ENCODE results near the gene ORAI1. TPM values are rescaled to one million over a fixed set of nuclear protein-coding genes. Genes with fewer than 3 reads are reported as not detected.
"Not testable (repeated sequence)": the region's sequence is repeated elsewhere in the genome, so short reads cannot be mapped to it uniquely, and the experiment has no call there.

ORAI1 gene
- total and polyA plus RNA-seq, 2 donors = 5.9 to 31.3 TPM

- WGBS = 87% methylated on average over 5 of the region's 5 CpGs
- Histone ChIP-seq H3K4me3 (ENCODE audit: low read depth, low read length) (no peak overlapping the region), H3K36me3 (ENCODE audit: insufficient read depth) (no peaks in the 10 kb centered on the region), H3K4me1 (ENCODE audit: insufficient read depth) (no peaks in the 10 kb centered on the region), H3K27ac (ENCODE audit: low read depth) (no peak overlapping the region)
- DNase-seq (ENCODE audit: extremely low spot score) = no peak
These were observed 7.6 kb upstream of the ORAI1 start for GRCh38 chr12:121618659-121619233.

- no peak overlapping the region for H3K4me3 ChIP-seq (ENCODE audit: low read depth, low read length)
- WGBS = 78% methylated on average over 8 of the region's 8 CpGs
- H3K36me3 ChIP-seq (ENCODE audit: insufficient read depth) = no peaks in the 10 kb centered on the region
- H3K4me1 ChIP-seq (ENCODE audit: insufficient read depth) = no peaks in the 10 kb centered on the region
- H3K27ac ChIP-seq (ENCODE audit: low read depth) = no peak overlapping the region
- DNase-seq (ENCODE audit: extremely low spot score) = no peak
These were observed 5.9 kb upstream of the ORAI1 start for GRCh38 chr12:121620333-121620891.

DNA sequence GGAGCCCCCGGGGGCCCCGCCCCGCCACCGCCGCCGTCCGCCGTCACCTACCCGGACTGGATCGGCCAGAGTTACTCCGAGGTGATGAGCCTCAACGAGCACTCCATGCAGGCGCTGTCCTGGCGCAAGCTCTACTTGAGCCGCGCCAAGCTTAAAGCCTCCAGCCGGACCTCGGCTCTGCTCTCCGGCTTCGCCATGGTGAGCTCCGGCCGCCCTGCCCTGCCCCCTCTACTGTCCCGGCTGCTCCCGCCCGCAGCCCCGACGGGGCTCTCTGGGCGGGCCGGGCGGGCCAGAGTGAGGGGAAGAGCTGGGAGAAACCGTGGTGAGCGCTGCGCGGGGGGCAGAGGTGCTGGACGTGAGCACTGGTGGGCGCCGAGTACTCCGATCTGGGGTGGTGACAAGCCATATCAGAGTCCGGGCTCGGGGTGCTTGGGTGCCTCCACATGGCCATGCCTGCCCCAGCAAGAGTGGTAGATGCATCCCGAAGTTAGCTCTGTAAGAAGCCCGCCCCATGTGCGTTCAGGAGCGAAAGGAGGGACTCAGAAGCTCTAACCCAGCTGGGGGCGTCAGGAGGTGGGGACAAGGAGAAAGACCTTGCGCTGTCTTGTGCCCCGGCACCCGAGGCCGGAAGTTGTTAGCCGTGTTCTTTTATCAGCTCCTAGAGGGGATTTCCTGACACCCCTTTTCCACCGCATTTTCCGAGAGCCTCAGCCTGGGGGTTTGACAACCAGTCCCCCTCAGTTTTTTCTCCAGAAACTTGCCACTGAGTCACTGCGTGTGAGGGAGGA lies 717 bp downstream of the ORAI1 start:
- H3K36me3 ChIP-seq (ENCODE audit: insufficient read depth) = no peaks in the 10 kb centered on the region
- H3K27ac ChIP-seq (ENCODE audit: low read depth) = peak overlapping the region; percentile 73
- DNase-seq (ENCODE audit: extremely low spot score) = peak; percentile 23
- H3K4me1 ChIP-seq (ENCODE audit: insufficient read depth) = no peaks in the 10 kb centered on the region
- peak overlapping the region; percentile 65 for H3K4me3 ChIP-seq (ENCODE audit: low read depth, low read length)
- WGBS = under 1% methylated on average over 53 of the region's 53 CpGs

- Histone ChIP-seq H3K36me3 (ENCODE audit: insufficient read depth) (no peaks in the 10 kb centered on the region), H3K4me1 (ENCODE audit: insufficient read depth) (no peaks in the 10 kb centered on the region), H3K4me3 (ENCODE audit: low read depth, low read length) (peak overlapping the region; percentile 65), H3K27ac (ENCODE audit: low read depth) (no peak overlapping the region)
- 52% methylated on average over 8 of the region's 8 CpGs for WGBS
- no peak for DNase-seq (ENCODE audit: extremely low spot score)
These were observed 1.7 kb downstream of the ORAI1 start for GRCh38 chr12:121628037-121628436.

GRCh38 chr12:121628536-121628935 lies 2.2 kb downstream of the ORAI1 start:
- Histone ChIP-seq H3K36me3 (ENCODE audit: insufficient read depth) (no peaks in the 10 kb centered on the region), H3K27ac (ENCODE audit: low read depth) (no peak overlapping the region), H3K4me1 (ENCODE audit: insufficient read depth) (no peaks in the 10 kb centered on the region), H3K4me3 (ENCODE audit: low read depth, low read length) (no peak overlapping the region)
- DNase-seq (ENCODE audit: extremely low spot score) = no peak
- 79% methylated on average over 5 of the region's 5 CpGs for WGBS

GRCh38 chr12:121630791-121631355 lies 4.5 kb downstream of the ORAI1 start:
- H3K27ac ChIP-seq (ENCODE audit: low read depth) = no peak overlapping the region
- no peaks in the 10 kb centered on the region for H3K36me3 ChIP-seq (ENCODE audit: insufficient read depth)
- H3K4me1 ChIP-seq (ENCODE audit: insufficient read depth) = no peaks in the 10 kb centered on the region
- no peak overlapping the region for H3K4me3 ChIP-seq (ENCODE audit: low read depth, low read length)
- 86% methylated on average over 7 of the region's 7 CpGs for WGBS
- DNase-seq (ENCODE audit: extremely low spot score) = no peak

DNA sequence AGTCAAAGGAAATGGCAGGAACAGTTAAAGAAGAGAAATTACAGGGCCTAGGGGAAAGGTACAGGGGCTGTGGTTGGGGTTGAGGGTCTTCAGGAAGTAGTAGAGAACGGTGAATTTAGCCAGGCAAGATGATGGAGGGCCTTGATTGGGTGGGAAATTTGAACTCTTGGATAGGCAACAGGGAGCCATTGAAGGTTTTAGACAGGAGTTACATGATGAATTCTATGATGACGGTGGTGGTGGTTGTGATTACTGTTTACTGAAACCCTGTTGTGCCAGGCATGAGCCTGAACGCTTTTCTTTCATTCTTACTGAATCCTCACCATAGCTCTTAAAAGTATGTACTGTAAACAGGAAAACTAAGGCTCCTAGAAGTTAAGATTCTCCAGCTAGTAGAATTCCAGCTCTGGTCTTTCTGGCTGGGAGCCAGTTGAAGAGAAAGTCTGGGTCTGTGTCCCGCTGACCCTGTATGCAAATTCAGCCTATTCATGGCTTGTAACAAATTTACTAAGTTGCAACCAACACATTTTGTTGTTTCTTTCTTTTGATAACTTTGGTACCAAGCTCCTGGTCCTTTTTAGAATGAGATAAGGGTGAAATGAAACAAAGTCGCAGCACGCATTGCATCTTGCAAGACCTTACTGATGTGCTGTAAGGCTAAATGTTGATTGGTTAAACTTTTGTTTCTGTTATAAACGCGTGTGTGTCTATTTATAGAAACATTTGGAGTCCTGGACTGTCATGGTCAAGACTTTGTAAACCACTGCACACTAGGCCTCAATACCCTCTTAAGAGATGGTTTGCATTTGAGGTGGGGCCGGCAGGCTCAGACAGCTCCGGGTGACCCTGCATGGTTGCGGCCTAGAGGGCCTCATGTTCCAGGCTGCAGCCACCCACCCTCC lies 6.0 kb downstream of the ORAI1 start:
- WGBS = 40% methylated on average over 11 of the region's 11 CpGs
- no peak for DNase-seq (ENCODE audit: extremely low spot score)
- Histone ChIP-seq H3K36me3 (ENCODE audit: insufficient read depth) (no peaks in the 10 kb centered on the region), H3K4me3 (ENCODE audit: low read depth, low read length) (no peak overlapping the region), H3K4me1 (ENCODE audit: insufficient read depth) (peaks cover 2% of the 10 kb centered on the region), H3K27ac (ENCODE audit: low read depth) (peak overlapping the region; percentile 59)

GRCh38 chr12:121633833-121634196 lies 7.5 kb downstream of the ORAI1 start:
- 96% methylated on average over 5 of the region's 11 CpGs for WGBS
- H3K27ac ChIP-seq (ENCODE audit: low read depth); H3K36me3 ChIP-seq (ENCODE audit: insufficient read depth); H3K4me1 ChIP-seq (ENCODE audit: insufficient read depth); H3K4me3 ChIP-seq (ENCODE audit: low read depth, low read length); DNase-seq (ENCODE audit: extremely low spot score): not testable (repeated sequence)

DNA sequence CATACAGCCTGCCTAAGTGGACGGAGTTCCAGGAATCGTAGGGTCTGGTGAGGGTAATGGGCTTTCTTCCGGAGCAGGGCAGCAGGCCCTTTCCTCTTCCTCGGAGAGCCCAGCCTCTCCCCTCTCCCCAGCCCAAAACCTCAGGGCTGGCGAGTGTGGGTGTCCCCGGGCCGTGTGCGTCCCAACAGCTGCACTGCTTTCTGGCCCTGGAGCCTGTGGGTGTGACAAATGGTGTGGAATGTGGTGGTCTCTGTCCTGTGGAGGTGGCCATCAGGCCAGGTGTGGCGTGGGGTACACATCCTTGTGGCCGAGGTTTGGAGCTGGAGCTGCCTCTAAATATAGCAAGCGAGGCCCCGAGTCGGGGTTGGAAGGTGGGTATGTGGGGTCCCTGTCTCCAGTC lies 8.5 kb downstream of the ORAI1 start:
- 81% methylated on average over 13 of the region's 13 CpGs for WGBS
- Histone ChIP-seq H3K27ac (ENCODE audit: low read depth) (no peak overlapping the region), H3K4me3 (ENCODE audit: low read depth, low read length) (no peak overlapping the region), H3K36me3 (ENCODE audit: insufficient read depth) (no peaks in the 10 kb centered on the region), H3K4me1 (ENCODE audit: insufficient read depth) (peaks cover 2% of the 10 kb centered on the region)
- DNase-seq (ENCODE audit: extremely low spot score) = no peak

DNA sequence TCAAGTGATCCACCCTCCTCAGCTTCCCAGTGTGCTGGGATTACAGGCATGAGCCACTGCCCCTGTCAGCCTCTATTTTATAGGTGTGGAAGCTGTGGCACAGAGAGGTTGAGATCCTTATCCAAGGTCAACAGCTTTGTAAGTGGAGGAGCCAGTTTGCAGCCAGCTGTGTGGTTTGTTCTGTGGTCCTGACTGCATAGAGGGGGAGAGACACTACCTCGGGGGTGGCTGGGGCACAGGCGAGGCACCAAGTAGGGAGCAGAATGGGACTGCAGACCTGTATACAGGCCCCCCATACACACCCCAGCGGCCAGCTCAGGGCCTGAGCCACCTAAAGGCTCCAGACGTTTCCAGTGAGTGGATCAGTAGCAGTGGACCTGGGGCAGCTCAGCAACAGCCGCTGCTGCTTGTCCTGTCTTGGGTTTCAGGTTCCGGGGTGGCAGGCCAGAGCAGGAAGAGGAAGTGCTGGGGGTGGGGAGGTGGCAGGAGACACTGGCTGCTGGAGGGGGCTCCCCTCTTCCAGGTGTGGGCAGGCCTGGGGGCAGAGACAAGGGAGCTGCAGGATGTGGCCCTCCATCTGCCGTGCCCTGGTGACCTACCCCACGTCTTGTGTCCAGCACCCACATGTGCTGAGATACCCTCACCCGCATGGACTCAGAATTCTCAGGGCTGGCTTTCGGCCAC lies 11.0 kb downstream of the ORAI1 start:
- WGBS = 64% methylated on average over 10 of the region's 10 CpGs
- DNase-seq (ENCODE audit: extremely low spot score) = no peak
- H3K4me1 ChIP-seq (ENCODE audit: insufficient read depth) = peaks cover 2% of the 10 kb centered on the region
- no peak overlapping the region for H3K4me3 ChIP-seq (ENCODE audit: low read depth, low read length)
- no peaks in the 10 kb centered on the region for H3K36me3 ChIP-seq (ENCODE audit: insufficient read depth)
- H3K27ac ChIP-seq (ENCODE audit: low read depth) = no peak overlapping the region

DNA sequence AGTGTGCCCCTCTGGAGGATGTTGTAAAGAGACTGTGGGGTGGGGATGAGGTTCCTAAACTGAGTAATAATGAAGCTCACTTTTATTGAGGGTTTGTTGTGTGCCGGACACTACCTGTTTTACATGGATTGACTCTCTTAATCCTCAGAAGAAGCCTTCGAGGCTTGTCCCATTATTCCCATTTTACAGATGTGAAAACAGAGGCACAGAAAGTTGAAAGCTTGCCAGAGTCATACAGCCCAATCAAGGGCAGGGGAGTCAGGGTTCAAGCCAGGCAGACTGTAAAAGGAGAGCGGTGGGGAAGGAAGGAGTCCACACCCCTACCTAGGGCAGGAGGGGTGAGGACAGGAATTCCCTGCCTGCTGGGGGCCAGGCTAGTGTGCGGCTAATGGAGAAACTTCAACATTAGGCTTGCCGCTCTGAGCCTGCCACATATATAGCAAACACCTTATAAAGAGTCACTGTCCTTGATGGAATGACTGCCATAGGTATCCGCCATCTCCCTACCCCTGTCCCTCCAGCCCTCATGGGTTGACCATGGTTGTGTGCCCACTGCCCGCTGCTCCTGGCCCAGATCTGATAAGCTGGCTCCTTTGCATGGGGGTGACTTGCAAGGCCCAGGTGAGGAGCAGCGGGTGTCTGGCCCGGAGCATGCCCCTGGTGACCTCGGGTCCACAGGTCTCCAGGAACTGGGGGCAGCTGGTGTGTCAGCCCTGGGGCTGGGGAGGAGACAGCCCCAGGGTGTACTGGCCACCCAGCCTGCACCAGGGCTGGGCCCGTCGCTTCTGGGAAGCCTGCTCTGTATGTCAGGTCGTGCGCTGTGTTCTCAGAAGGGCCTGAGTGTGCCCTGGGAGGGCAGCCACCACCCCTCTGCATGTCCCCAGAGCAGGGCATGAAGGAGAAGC lies 12.2 kb downstream of the ORAI1 start:
- no peak overlapping the region for H3K4me3 ChIP-seq (ENCODE audit: low read depth, low read length)
- no peak overlapping the region for H3K27ac ChIP-seq (ENCODE audit: low read depth)
- whole genome bisulfite sequencing = 93% methylated on average over 14 of the region's 14 CpGs
- DNase-seq (ENCODE audit: extremely low spot score) = no peak
- H3K4me1 ChIP-seq (ENCODE audit: insufficient read depth) = peaks cover 2% of the 10 kb centered on the region
- no peaks in the 10 kb centered on the region for H3K36me3 ChIP-seq (ENCODE audit: insufficient read depth)

GRCh38 chr12:121641343-121641630 lies 15.0 kb downstream of the ORAI1 start:
- Histone ChIP-seq H3K27ac (ENCODE audit: low read depth) (no peak overlapping the region), H3K4me3 (ENCODE audit: low read depth, low read length) (no peak overlapping the region), H3K36me3 (ENCODE audit: insufficient read depth) (no peaks in the 10 kb centered on the region), H3K4me1 (ENCODE audit: insufficient read depth) (peaks cover 2% of the 10 kb centered on the region)
- no peak for DNase-seq (ENCODE audit: extremely low spot score)
- 95% methylated on average over 18 of the region's 18 CpGs for WGBS
